Activated T-helper 1 cell treated with anti-CD3 and anti-CD28 coated beads, Interleukin-2, amount 50 U/mL, for 16 hours (primary cell): ENCODE results near the gene SORBS1.

Experiments
- DNase-seq, 2 donors: peaks; one replicate each; pipeline ENCODE4 v3.0.0-alpha.2; 2020; ENCODE audit warnings: low read depth in 1 of 2, low spot score in 1 of 2

SORBS1 gene

DNA sequence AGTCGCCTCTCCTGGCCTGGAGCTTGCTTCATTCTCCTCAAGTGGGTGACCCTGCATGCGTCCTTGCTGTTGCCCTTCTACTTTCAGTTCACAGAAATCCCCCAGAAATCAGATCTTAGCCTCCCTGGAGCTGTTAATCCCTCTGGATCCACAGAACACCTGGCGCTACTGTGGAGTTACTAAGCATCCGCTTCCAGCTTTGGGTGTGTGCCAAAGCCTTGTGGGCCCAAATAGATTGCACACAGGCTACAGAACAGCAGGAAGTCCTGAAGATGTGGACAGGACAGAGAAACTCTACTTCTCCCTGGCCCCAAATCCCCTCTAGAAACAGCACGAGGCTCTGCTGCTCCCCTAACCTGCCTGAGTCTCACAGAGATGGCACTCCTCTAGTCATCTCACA is 233.8 kb downstream of the SORBS1 start:
- no peak for DNase-seq

DNA sequence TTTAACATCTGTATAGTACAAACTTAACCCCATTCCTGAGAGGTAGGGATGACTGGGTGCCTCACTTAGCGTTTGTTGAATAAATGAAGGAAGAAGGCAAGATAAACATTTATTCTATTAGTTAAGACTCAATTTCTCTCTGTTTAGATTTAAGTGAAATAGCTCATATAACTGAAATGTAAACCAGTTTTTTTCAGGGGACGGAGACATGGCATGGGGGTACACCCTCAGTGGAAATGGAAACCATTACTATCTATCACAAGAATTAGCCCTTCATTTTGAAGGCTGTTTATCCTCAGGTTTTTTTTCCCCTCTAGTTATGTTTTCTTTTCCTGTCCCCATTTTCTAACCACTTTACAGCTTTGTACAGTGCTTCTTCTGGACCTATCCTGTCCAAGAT is 234.8 kb downstream of the SORBS1 start:
- no peak for DNase-seq

DNA sequence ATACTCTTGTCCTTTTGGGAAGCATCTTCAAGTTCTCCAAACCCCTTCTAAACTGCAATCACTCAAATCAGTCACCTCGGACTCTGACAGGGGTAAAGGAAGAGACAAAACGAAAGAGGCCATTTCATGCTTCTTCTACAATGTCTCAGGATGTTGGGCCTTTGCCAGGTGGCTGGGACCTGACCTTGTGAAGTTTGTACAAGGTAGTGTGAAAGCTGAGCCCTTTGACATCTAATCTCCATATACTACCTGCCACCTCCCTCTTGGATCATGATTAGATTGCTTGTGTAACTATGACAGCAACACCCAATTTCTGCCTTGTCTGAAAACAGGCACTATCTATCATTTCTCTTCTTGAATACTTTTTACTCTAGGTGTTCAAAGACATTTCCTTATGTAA is 235.3 kb downstream of the SORBS1 start:
- no peak for DNase-seq

DNA sequence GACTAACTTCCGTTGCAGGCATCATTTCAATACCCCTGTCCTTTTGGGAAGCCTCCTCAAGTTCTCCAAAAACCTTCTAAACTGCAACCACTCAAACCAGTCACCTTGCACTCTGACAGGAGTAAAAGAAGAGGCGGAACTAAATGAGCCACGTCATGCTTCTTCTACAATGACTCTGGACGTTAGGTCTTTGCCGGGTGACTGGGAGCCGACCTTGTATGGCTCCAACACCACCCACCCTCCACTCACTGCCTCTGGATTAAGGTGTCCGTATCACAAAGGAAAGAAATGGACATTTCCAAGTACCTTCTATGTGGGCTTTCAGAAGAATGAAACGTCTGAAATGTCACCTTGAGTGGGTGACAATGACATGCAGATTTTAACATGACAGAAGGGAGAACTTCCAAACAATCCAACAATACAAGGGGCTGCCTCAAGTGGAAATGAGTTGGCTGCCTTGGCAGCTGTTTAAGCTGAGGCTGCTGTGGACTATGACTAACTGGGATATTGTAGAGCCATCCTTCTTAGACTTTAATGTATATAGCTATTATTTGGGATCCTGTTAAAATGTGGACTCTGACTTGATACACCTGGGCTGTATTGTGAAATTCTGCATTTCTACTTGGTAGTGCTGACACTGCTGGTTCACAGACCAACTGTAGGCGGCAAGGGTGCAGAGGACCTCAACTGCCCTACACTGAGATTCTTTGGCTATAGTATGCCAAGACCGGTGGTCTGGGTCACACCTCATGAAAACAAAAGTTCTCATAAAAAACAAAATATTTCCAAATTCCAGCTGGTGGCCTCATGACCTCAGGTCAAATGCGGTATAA is 236.5 kb downstream of the SORBS1 start:
- DNase-seq = no peak

DNA sequence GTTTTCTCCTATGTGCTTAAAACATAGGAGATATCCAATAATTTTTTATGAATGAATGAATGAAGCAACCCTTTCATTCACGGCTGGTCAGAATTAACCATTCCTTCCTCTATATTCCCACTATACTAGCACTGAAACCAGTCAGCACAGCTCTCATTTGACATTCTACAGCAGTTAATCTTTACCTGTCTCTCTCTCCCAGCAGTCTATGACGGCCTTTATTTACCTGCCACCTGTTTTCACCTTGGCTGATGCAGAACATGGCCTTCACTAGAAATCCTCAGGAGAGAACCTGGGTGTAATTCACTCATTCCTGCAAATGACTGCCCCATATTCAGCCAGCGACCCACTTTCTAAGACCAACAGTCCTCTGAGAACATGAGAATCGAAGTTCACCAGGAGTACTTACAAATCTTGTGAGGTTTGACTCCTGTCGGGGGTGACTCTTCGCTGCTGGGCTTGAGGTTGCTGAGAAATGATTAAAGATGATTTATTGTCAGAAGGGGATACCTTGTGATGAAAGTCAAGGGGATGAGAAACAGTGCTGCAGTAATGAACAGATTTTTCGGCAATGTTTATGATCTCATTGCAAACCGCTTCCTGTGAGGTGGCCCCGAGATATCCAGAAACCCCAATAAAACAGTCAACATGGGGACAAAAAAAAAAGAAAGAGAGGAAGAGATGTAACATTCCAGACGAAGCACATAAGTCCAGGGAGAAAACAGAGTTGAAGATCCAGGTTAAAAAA is 239.4 kb downstream of the SORBS1 start:
- DNase-seq = no peak

DNA sequence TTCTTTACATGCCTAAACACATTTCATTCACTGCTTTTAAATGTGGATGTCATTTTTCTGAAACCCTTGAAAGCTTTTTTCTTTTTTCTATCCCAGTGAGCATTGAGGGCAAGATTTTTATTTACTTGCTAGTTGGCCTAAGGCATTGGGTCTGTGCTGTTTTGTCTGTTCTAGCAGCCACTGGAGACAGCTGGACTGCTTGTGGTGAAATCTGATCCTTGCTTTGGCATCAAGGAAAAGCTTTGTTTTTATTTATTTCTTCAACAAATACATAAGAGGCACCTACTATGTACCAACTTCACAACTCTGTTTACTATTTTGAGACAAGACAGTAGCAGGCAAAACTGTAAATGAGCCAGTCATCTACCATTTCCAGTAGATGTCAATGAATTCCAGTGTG is 241.9 kb downstream of the SORBS1 start:
- DNase-seq = no peak

DNA sequence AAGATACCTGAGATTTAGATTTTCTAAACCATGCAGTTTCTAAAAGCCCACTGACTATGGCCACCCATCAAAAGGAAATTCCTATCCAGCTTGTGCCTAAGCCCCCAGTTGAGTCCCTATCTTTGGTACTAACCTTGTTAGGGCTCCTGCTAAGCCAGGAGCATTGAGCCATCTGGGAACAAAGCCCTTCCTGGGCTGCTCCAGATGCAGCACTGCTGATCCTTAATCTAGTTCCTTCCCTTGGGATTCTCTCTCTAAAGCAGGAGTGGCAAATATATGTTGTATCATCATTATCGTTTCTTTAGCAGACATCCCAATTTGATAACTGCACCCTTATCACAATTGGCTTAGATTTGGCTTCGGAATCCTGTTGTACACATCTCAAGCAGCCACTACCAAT is 245.7 kb downstream of the SORBS1 start:
- DNase-seq = no peak

DNA sequence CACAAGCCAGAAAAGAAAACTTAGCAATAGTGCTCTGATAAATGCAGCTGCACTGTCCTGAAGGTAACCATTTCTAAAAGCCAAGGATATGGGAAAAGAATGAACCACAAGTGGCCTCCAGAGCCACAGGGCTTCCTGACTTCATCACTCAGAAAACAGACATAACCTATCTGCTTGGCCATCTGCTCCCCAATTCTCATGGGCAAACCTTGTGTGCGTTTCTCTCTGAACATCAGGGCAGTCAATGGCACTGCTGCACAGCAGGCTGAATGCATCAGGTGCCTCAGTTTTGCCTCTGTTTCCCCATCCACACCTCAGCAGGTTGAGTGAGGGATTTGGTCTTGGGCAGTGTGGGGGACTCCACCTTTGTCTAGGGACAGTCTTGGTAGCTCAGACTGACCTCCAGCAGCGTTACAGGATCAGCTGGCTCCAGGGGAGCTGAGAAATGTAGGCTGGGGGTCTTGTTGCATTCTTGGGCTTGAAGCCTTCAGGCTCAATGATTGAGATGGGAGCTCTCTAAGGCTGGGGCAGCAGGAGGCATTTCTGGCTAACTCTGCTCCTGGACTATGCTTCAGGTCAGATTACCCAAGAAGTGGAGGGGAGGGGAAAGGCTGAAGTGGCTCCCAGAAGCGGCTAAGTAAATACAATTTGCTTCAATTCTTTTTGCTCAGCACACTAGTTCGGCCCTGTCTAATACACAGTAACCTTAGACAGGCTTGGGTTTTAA is 246.8 kb downstream of the SORBS1 start:
- DNase-seq = no peak

DNA sequence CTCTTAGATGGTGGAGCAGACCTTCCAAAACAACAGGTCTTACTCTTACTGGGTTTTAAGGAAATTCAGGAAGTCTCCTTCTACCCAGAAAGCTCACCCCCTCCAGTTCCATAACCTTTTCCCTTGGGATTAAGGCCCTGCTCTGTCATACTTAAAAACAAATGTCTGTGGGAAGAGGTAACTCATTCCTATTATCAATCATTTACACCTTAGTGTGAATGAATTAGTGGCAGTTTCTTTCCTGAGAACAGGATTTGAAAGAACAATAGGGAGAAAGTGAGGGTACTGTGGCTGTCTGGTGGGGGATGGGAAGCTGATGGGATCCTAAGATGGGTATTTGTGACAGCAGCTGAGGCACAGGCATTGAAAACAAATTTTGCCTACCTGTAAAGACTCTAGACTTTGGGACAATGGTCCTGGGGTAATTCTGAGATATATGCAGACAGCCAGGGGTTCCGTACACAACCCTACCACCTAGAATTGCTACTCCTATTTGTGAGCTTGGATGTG is 248.1 kb downstream of the SORBS1 start:
- no peak for DNase-seq

DNA sequence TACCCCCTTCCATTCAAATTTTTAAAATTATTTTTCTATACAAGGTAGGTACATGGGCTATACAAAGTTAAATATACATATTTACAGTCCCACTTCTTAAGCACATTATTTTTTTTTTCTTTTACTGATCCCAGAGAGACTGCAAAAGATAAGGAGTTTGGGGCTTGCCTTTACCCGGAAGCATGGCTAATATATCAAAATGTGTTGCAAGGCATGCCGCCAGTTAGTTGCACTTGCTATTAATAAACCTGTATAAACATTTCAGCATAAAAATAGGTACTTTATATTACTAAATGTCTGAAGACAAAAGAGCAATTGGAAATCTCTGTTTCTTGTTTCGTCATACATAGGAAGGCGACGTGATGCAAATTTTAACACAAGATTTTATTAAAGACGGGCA is 248.9 kb downstream of the SORBS1 start:
- no peak for DNase-seq

DNA sequence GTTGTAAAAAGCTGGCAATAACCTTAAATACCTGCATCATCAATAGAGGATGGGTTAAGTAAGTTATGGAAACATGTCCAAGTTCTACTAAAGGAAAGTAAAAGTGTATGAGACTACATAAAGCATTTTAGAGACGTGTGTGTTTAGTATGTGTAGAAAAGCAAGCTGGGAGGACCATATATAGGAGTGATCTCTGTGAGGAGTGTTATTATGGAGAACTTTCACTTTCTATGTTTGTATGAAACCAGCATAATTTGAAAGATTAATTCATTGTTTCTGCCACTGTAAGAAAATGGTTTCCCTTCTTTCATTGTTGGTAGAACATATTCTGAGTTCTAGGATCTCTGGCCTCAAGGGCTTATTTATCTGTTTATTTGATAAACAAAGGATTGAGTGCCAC is 251.2 kb downstream of the SORBS1 start:
- no peak for DNase-seq

DNA sequence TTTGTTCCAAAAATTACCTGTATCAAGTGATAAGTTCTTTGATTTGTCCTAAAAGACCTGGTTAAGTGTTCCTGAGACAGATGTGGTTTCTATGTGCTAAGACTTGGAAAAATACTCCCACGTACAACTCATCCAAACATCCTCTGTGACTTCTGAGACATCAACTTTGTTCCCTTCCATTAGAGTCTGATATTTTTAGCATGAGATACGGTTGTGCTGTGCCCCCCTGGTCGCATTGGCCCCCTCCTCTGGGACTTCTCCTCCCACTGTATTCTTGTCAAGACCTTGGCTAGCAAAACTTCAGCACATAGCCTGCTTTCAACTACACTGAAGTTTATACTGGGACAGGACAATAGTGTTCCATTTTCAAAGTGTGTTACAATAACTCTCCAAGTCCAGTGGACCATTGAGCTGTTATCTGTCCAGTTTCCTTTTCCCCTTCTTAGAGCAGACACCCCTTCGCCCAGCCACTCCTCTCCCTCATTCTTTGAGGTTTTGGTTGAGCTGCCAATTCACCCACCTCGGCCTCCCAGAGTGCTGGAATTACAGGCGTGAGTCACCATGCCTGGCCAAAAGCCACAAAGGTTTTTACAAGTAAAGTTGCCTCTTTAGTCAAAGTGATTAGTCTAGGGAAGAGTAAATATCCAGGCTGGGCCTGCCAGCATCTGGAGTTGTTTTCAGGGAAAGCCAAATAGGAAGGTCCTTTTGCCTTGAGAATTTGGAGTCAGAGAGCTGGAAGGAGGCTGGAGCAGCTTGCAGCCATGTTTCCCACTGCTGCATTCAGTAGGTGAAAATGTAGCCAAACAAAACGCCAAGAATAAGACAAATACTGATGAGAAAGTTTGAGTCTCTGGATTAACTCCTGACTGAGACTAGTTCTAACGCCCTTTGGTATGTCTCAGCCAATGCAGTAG is 252.5 kb downstream of the SORBS1 start:
- no peak for DNase-seq

DNA sequence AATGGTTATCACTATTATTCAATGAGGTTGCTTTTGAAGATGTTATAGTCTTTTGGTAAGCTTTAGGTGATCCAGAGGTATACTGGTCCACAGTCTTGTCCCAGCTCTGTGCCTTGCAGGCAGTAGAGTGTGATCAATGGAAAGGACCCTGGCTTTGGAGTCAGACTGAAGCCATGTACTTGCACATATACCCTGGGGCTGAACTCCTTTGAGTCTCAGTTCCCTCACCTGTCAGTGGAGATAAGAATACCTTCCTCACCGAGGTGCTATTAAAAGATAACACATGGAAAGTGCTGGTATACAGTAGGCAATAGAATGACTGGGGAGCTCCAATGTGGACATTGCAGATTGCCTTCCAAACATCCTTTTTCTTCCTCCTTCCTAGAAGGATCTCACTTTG is 254.3 kb downstream of the SORBS1 start:
- no peak for DNase-seq

DNA sequence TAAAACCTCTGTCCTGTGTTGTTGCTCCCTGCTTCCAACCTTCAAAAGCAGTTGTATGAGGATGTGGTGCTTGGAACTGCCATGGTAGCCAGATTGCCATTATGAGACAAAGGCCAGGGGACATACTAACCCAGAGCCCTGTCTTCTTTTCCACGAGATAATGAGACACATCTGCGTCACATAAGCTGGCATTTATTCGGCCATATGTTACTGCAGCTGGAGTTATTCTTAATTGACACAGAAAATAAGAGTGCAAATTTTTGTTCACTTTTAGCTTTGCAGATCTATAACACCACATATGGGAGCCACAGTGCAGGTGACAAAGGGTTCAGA is 254.9 kb downstream of the SORBS1 start:
- DNase-seq = no peak

DNA sequence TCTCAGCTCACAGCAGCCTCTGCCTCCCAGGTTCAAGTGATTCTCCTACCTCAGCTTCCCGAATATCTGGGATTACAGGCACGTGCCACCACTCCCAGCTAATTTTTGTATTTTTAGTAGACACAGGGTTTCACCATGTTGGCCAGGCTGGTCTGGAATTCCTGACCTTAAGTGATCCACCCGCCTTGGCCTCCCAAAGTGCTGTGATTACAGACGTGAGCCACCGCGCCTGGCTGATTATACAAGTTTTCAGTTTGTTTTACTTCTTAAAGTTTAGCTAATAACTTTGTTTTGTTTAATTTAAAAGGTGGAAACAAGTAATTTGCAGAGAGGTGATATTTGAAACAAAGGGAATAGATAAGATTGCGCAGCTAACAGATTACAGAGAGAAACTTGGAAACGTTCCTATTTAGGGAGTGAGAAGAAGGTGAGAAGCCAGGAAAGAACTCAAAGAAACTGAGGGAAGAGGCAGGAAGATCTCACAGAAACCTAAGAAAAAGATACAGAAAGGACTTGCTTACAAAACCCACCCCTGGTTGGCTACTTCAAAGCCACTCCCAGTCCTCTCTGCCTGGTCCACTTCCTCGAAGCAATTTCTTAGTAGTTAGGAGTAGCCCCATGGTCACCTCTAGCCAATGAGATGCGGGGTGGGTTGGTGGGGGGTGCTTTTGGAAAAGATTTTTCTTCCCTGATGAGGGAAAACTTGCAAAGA is 255.4 kb downstream of the SORBS1 start:
- no peak for DNase-seq

DNA sequence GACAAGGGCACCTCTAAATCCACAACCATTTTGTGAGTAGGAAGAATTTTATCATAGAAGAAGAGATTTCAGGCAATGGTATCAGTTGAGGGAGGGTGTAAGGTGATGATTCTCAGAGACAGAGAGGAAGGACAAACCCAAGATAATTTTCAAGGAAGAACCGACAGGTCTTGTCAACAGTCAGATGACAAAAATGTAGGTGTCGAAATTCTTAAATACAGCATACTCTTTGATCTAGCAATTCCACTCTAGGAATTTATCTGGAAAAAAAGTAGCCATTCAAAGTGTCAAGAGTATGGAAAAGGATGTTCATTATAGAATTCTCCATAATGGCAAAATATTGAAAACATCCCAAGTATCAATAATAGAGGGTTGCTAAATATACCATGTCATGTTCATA is 256.2 kb downstream of the SORBS1 start:
- no peak for DNase-seq

DNA sequence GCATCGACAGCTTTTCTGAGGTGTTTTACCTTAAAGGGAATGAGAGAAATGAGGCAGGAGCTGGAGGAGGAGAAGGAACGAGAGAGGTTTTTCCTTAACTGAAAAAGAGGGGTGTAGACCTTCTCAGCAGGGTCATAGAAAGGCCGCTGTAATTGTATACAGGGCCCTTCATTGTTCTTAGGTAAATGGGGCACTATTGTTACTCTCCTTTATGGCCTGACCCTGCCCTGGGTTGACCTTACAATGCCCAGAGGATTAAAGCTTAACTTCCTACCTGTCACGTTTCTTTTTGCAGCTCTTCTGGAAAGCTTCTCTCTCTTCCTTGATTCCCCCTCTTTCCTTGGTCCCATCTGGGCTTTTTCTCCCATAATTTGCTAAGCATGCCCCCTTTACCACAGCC is 256.7 kb downstream of the SORBS1 start:
- no peak for DNase-seq

DNA sequence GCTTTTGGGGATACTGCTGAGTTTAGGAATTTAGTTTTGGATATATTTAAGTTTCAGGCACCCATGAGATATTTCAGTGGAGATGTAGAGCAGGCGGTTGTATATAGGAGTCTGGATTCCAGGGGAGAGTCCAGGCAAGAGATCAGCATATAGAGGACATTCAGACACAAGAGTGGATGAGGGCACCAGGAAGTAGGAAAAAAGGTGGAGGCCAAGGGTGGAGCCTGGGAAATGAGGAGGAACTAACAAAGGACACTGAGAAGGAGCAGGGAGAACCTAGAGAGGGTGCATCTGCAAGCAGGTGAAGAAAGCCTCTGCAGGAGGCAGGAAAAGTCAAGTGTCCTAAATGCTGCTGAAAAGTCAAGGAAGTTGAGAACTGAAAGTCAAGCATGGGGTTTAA is 257.2 kb downstream of the SORBS1 start:
- DNase-seq = no peak

DNA sequence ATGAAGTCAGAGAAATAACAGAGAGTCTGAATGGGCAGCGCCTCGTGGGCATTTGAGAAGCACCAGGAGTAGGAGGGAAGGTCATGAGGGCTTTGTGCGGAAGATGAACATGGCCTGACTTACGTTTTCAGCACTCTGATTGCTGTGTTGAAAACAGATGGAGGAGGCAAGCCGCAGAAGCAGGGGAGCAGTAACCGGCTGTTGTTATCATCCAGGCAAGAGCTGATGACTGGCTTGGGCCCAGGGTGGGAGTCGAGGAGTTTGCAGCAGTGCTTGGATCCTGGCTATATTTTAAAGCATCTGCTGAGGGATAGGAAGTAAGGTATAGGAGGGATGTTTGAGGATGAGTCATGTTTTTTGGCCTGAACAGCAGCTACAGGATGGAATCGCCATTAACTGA is 257.6 kb downstream of the SORBS1 start:
- no peak for DNase-seq

DNA sequence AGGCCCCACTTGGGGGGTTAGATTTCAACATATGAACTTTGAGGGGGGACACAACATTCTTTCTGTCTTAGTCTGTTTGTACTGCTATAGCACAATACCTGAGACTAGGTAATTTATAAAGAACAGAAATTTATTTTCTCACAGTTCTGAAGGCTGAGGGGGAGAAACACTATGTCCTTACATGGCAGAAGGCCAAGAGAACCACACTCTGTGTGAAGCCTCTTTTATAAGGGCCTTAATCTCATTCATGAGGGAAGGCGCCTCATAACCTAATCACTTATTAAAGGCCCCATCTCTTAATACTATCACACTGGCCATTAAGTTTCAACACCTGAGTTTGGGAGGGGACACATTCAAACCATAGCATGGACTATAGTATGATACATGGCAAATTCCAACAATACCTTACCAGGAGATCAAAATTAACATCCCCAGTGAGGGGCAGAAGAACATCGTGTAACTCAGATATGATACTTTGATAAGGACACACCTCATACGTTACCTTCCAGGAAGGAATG is 261.1 kb downstream of the SORBS1 start:
- no peak for DNase-seq
